ENCODE data around the gene ITGB6.

Gene ITGB6

GRCh38 chr2:160199683-160200389, at the start of gene ITGB6:
Gene ITGB6 (minus strand): TSS chr2:160200272. CDS start chr2:160200063, 209 bp downstream.
- no peak for DNase-seq (ENCODE audit: low read depth in 2 of 2)

- DNase-seq (ENCODE audit: low read depth in 2 of 2), result no peak
Measured at GRCh38 chr2:160247296-160248035, 47.4 kb upstream of the ITGB6 start.

DNA sequence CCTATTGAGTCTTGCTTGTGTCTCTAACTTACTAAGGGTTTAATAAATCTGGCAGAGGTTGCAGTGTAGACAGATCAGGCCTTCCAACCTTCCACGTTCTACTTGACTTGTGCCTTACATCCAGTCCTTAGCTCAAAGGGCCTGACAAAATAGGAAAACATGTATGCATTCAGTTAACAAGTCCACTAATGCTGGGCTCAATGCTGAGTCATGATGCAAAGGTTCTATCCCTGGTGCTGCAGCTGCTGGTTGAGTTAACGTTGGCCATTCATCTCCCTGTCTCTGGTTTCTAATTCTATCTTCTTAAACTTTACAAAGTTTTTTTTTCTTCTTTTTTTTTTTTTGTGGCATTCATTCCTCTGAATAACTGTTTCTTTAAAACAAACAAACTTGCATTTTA, 46.3 kb upstream of the ITGB6 start:
- DNase-seq (ENCODE audit: low read depth in 2 of 2), result no peak

DNA sequence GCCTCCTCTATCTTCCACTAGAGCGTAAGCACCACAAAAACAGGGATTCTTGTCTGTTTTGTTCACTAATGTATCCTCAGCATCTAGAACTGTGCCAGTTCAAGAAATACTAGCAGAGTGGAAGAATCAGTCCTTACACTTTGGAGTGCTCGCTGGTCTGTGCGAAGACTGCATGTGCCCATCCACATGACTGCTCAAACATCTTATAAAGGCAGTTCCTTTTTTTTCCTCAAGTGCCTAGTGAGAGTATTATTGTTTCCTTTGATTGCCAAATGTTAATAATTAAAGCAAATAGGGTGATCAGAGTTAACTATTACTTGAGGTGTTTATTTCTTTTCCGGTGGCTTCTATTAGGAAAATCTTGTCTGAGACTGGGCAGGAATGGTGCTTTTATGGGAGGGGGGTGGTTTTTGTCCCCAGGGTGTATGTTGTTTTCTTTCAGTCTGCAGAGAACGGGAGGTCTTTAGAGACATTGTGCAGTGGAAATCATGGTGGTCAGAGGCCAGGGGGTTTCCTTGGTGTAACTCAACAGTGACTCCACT, 45.6 kb upstream of the ITGB6 start:
- DNase-seq (ENCODE audit: low read depth in 2 of 2), result no peak

- DNase-seq (ENCODE audit: low read depth in 2 of 2), result no peak
Measured at GRCh38 chr2:160242893-160243564, 43.0 kb upstream of the ITGB6 start.

GRCh38 chr2:160241251-160242137, 41.4 kb upstream of the ITGB6 start:
- DNase-seq (ENCODE audit: low read depth in 2 of 2), result no peak

DNA sequence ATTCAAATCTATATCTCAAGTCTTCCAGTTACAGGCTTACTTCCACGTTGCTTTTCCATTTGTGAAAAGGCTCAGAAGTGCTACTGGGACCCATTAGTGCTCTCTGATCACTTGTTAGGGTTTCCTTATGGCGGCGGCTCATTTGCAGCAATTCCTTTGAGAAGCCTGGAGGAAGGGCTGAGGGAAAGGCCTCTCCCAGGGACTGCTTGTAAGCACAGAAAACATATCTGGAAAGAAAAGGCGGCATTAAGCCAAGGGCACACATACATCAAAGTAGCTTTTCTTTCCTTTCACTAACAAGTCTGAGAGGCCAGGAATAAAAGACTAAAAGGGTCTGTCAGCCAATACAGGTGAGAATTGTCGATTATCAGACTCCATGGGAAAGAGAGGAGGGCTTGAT, 39.4 kb upstream of the ITGB6 start:
- DNase-seq (ENCODE audit: low read depth in 2 of 2), result no peak

DNA sequence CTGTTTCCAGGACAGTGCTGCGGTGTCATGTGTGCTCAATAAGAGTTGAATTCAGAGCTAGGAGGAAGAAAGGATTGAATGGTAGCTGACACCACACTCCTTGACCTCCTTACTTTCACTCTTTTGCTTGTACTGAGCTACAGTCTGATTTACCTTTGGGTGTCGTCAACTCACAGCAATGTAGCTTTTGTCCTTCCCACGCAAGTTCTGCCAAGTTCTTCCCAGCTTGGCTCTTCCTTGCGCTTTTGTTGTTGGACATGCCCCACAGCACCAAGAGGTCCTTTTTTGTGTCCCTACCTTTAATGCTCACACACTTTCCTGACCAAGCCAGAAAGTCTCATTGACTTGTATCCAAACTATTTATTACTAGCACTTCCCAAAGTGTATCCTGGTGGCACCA, 38.3 kb upstream of the ITGB6 start:
- no peak for DNase-seq (ENCODE audit: low read depth in 2 of 2)

GRCh38 chr2:160232905-160233475, 32.9 kb upstream of the ITGB6 start:
- no peak for DNase-seq (ENCODE audit: low read depth in 2 of 2)

DNA sequence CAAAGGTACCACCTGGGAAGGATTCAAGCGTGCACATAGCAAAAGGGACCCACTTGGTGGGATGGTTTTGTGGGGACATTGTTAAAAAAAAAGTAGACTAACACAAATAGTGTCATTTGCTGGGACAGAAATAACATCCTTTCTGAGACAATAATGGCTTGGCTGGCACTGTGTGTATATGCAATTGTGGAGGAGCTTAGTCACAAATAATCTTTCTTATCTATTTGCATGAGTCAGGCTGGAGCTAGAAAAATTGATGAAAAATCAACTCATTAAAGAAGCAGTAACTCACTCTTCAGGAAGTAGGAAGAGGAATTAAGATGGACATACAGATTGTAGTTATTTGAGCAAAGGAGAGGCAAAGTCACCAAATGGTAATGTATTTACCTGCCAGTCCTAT, 29.5 kb upstream of the ITGB6 start:
- no peak for DNase-seq (ENCODE audit: low read depth in 2 of 2)

GRCh38 chr2:160228141-160228917, 28.3 kb upstream of the ITGB6 start:
- DNase-seq (ENCODE audit: low read depth in 2 of 2), result no peak

DNA sequence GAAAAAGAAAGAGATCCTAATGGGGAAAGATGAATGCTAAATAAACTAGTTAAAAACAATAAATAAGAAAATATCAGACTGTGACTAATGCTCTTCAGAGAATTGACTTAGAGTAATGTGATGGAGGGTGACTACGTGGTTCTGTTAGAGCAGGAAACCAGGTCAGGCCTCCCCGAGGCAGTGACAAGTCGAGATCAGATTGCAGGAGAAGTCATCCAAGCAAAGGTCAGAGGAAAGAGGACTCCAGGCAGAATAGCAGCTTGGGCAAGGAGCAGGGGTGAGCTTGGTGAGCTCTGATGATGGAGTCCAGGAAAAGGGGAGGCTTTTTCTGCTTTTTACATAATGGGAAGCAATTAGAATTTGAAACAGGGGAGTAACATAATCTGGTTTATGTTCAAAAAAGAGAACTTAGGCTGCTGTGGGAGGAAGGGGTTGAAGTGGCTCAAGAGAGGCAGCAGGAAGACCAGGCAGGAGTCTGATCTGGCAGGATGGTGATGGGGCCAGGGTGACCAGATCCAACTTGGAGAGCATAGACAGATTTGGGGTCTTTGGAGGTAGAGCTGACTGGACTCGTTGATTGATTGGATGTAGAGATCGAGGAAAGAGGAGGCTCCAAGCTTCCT, 27.3 kb upstream of the ITGB6 start:
- no peak for DNase-seq (ENCODE audit: low read depth in 2 of 2)

- no peak for DNase-seq (ENCODE audit: low read depth in 2 of 2)
Measured at GRCh38 chr2:160226367-160226766, 26.3 kb upstream of the ITGB6 start.

DNA sequence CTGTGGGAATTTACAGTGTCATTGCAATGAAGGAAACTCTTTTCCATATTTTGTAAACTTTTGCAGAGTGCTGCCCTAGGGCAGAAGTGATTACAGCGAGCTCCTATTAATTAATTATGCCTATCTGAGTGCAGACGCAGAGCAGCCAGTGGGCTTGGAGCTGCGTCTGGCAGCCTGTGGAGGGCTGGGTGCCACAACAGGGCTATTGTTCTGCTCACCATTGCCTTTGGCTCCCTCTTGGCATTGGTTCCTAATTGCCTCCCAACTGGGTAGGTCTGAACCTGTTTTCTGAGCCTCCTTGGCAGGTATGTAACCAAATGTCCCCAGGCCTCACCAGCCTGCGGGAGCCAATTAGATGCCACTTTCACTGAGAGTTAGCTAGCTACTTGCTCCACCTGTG, 25.6 kb upstream of the ITGB6 start:
- DNase-seq (ENCODE audit: low read depth in 2 of 2), result no peak

GRCh38 chr2:160224507-160224906, 24.4 kb upstream of the ITGB6 start:
- DNase-seq (ENCODE audit: low read depth in 2 of 2), result no peak

GRCh38 chr2:160224060-160224459, 24.0 kb upstream of the ITGB6 start:
- DNase-seq (ENCODE audit: low read depth in 2 of 2), result peak in 1 of 2 experiments; percentile 19

GRCh38 chr2:160223560-160223959, 23.5 kb upstream of the ITGB6 start:
- DNase-seq (ENCODE audit: low read depth in 2 of 2), result no peak

DNA sequence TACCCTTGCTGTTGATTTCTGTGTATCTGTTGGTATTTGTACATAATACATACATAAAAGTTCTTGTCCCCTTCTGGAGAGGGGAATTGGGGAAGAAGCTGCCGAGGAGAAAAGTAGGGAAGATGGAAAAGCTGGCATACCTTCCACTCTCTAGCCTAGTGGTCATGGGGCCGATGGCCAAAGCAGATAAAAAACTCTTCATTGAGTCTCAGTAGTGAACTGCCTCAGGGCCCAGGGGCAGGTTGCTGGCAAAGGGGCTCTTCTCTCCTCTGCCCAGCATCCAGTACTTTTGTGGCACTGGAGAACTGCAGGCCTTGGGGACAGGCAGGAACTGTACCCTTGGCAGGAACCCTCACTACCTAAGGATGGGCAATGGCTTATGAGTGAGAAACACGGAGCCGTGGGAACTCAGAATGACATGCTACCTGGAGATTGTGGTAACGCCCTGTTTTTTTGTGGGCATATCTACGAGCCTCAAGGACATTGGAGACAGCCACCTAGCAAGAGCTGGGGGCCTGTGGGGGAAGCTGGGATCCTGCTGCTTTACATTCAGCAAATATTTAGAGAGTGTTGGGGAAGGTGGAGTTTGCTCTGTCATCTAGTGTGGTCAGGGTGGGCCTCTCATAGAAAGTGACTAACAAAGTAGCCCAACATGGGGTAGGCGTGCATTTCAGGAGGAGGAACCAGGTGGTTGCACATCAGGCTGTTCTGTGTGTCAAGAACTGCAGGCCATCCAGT, 22.6 kb upstream of the ITGB6 start:
- DNase-seq (ENCODE audit: low read depth in 2 of 2), result no peak
